ENCODE data around the gene FRMD4A.

FRMD4A gene

DNA sequence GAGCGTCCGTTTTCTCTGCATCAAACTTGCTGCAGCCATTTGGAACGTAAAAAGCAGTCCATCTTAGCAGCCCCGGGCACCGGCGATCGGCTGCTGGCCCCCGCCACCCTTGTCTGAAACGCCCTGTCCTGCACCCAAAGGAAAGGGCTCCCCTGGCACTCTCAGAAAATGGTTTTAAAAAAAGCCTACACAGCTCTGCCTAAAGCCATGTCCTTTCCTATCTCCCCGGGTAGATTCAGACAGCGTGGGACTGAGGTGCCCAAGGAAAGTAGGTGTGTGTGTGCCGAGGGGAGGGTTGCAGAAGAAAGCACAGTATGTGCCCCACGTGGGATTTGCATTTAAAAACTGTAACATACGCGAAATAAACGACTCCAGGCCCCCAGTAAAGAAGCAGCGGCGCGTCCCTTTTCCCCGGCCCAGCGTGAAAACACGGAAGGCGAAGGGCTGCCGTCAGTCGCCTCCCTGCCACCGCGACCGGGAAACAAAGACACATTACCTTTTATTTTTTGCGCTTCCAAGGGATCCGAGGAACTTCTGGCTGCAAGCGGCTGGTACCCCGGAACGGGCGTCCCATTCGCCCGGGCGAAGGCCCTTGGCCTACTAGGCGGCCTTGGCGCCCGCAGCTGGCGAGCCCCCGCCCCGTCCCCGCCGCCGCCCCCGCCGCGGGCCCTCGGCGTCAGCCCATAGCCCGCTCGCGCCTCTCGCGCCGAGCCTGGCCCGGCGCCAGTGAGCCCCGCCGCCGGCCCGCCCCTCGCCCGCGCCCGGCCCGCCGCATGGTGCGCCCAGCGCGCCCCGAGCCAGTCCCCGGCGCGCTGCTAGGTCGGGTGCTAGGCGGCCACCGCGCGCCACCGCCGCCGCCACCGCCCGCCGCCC, 439.4 kb downstream of the FRMD4A start:
- peak overlapping the region; percentile 58 for H3K4me3 Mint-ChIP-seq
- no peak overlapping the region for H3K27ac Mint-ChIP-seq
- DNase-seq (peak; percentile 9), ATAC-seq (peak; percentile 28)
- H3K27me3 Mint-ChIP-seq, result peaks cover 78% of the 10 kb centered on the region
- H3K4me1 Mint-ChIP-seq, result peaks cover 17% of the 10 kb centered on the region
- no peaks in the 10 kb centered on the region for H3K36me3 Mint-ChIP-seq (ENCODE audit: low read depth)
- H3K9me3 Mint-ChIP-seq, result peaks cover 4% of the 10 kb centered on the region

DNA sequence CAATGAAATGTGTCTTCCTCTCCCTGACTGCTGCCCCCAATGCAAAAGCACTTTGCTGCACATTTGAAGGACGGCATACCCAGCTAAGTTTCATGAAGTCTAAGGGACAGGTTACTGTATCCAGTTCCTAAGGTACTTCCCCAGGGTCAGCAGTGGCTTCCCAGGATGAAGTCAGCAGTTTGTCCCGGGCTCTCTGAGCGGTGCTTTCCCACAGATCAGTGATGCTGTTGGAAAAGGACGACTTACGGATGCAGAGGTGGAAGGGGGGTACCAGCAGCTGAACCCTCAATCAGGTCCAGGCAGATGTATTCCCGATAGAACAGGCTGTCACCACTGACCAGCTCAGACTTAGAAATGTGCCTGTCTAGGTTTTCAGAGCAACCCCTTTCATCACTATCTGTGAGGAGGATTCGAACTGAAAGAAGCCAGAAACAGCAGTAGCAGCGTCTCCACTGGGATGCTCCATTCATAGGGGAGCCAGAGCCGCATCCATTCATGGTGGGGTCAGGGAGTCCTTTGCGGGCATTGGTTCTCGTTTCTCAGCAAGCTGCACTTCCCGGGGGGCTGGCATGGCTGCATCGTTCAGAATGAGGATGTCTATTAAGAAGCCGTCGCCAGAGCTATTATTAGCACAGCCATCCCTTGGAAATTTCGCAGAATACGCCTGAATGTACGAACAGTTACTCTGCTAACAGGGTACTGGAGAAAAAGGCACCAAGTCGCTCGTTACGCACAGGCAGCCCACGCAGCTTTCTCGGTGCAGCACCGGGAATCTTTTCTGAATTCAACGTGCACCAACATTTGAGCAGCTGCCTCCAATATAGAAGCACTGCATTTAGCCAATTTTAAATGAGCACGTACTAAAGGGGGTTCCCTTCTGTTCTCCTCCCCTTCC, 440.2 kb downstream of the FRMD4A start:
- H3K36me3 Mint-ChIP-seq (ENCODE audit: low read depth), result no peaks in the 10 kb centered on the region

DNA sequence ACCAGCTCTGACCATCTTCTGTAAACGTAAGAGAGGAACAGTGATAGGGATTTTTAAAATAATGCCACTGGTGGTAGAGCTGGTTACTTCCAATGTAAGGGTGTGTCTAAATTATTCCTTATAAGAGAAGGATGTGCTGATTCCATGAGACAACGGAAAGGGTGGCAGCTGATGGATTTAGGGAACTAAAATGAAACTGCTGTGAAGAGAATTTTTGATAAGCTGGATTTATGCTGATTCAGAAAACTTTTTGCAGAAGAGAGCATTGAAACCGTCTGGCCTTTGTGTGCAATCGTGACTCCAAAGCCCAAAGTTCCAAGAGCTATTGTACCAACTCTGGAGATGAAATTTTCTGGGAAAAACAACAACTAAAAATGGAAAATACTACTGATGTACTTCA, 443.0 kb downstream of the FRMD4A start:
- H3K9me3 Mint-ChIP-seq, result no peaks in the 10 kb centered on the region
- no peak for ATAC-seq
- no peaks in the 10 kb centered on the region for H3K36me3 Mint-ChIP-seq (ENCODE audit: low read depth)
- peaks cover 61% of the 10 kb centered on the region for H3K27me3 Mint-ChIP-seq
- no peak overlapping the region for H3K27ac Mint-ChIP-seq
- DNase-seq, result no peak
- H3K4me3 Mint-ChIP-seq, result no peak overlapping the region
- peaks cover 17% of the 10 kb centered on the region for H3K4me1 Mint-ChIP-seq

More for the DNA sequence above, 440.2 kb downstream of the FRMD4A start:
- ATAC-seq, result no peak
- peaks cover 78% of the 10 kb centered on the region for H3K27me3 Mint-ChIP-seq
- no peak for DNase-seq
- H3K4me1 Mint-ChIP-seq, result peaks cover 17% of the 10 kb centered on the region
- H3K4me3 Mint-ChIP-seq, result peak overlapping the region; percentile 58
- H3K27ac Mint-ChIP-seq, result no peak overlapping the region
- peaks cover 3% of the 10 kb centered on the region for H3K9me3 Mint-ChIP-seq

DNA sequence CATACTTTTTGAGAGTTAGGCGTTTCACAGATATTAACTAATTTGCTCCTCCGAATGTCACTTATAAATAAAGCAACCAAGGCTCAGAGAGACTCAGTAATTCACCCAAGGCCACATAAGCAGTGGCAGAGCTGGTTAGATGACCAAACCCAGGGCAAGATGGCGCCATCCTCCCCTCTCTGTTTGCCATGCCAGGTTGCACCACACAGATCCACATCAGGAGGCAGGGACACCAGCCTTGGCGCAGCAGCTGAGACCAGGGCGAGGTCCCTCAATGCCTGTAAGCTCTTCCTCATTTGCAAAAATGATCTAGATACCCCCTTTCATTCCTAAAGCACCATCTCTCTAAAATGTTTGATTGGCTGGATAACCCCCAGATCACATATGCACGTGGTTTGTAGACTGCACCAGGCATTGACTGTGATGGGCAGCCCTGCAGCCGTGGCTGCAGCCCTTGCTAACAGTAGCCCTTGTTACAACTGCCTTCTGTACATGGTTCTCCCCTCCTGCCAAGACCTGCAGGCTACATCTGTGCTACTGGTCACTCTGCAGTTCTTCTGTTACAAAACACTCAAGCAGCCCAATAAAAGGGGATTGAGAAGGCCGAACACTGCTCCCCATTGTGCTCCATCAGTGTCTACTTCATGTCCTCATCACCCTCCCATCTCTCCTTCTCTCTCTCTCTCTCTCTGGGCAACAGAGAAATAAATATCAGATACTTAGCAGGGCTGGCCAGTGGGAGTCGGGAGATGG, 445.3 kb downstream of the FRMD4A start:
- Mint-ChIP-seq H3K4me3 (no peak overlapping the region), H3K9me3 (no peaks in the 10 kb centered on the region), H3K4me1 (peaks cover 7% of the 10 kb centered on the region), H3K27ac (no peak overlapping the region), H3K36me3 (ENCODE audit: low read depth) (no peaks in the 10 kb centered on the region), H3K27me3 (peaks cover 44% of the 10 kb centered on the region)
- ATAC-seq (no peak), DNase-seq (no peak)

- H3K36me3 Mint-ChIP-seq (ENCODE audit: low read depth), result no peaks in the 10 kb centered on the region
- ATAC-seq (no peak), DNase-seq (no peak)
- H3K4me3 Mint-ChIP-seq, result no peak overlapping the region
- no peaks in the 10 kb centered on the region for H3K9me3 Mint-ChIP-seq
- H3K4me1 Mint-ChIP-seq, result peaks cover 5% of the 10 kb centered on the region
- H3K27me3 Mint-ChIP-seq, result peaks cover 28% of the 10 kb centered on the region
- H3K27ac Mint-ChIP-seq, result no peak overlapping the region
Measured at GRCh38 chr10:13883636-13884444, 446.9 kb downstream of the FRMD4A start.

- H3K27me3 Mint-ChIP-seq, result peaks cover 16% of the 10 kb centered on the region
- H3K36me3 Mint-ChIP-seq (ENCODE audit: low read depth), result no peaks in the 10 kb centered on the region
- peaks cover 4% of the 10 kb centered on the region for H3K4me1 Mint-ChIP-seq
- DNase-seq (no peak), ATAC-seq (peak; percentile 15)
- no peak overlapping the region for H3K4me3 Mint-ChIP-seq
- H3K9me3 Mint-ChIP-seq, result no peaks in the 10 kb centered on the region
- no peak overlapping the region for H3K27ac Mint-ChIP-seq
Measured at GRCh38 chr10:13882119-13882711, 448.5 kb downstream of the FRMD4A start.

- Mint-ChIP-seq H3K4me1 (no peaks in the 10 kb centered on the region), H3K27me3 (peaks cover 11% of the 10 kb centered on the region), H3K9me3 (no peaks in the 10 kb centered on the region), H3K36me3 (ENCODE audit: low read depth) (no peaks in the 10 kb centered on the region), H3K27ac (no peak overlapping the region), H3K4me3 (no peak overlapping the region)
- DNase-seq (no peak), ATAC-seq (no peak)
Measured at GRCh38 chr10:13880760-13881159, 450.0 kb downstream of the FRMD4A start.

DNA sequence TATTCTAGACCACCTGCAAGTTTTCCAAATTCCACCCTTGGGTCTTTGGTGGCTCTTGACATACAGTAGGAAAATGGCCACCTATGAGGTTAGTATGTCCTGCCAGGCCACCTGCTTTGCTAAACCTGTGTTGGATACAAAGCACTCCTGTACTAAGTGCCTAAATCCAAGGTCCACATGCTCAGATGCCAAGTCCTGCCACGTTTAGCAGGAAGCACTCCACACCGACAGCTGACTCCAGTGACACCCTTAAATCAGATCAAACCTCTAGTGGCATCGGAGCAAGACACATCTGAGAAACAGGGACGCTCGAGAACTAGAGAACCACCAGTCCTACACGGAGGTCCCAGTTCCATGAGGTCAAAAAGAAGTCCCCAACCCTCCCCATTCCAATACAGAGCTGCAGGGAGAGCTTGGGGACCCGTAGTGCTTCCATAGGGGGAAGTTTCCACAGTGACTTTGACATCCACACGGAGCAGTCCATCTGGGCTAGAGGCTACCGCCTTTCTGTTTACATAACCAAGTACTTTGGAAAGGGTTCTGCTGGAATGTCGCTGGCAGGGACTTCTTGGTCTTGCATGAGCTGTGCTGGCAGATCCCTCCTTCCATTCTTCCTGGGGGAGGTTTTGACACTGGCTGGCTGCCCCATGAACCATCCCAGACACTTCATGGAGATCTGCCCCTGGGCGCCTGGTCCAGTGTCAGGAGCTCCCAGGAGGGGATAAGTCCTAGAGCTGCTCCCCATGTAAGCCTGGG, 453.4 kb downstream of the FRMD4A start:
- no peaks in the 10 kb centered on the region for H3K27me3 Mint-ChIP-seq
- H3K36me3 Mint-ChIP-seq (ENCODE audit: low read depth), result no peaks in the 10 kb centered on the region
- H3K27ac Mint-ChIP-seq, result no peak overlapping the region
- no peak overlapping the region for H3K4me3 Mint-ChIP-seq
- no peak for DNase-seq
- ATAC-seq, result no peak
- H3K9me3 Mint-ChIP-seq, result no peaks in the 10 kb centered on the region
- H3K4me1 Mint-ChIP-seq, result peaks cover 9% of the 10 kb centered on the region

DNA sequence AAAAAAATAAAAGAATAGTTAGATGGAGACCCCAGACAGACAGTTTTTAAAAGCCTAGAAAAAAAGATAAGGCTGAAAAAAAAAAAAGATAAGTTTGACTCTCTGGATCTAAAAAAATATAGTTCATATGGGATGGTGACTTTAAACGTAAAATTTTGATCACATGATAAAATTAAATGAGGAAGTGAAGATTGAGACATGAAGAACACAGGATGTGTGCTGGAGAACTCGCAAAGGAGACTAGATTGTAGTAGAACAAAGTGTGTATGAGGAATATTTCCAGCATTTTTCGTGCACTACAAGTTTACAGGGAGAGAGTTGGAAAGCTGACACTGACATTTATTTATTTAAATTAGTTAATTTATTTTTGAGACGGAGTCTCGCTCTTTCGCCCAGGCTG, 457.5 kb downstream of the FRMD4A start:
- H3K9me3 Mint-ChIP-seq, result no peaks in the 10 kb centered on the region
- no peak overlapping the region for H3K4me3 Mint-ChIP-seq
- H3K27me3 Mint-ChIP-seq, result no peaks in the 10 kb centered on the region
- ATAC-seq, result no peak
- no peak overlapping the region for H3K27ac Mint-ChIP-seq
- peaks cover 13% of the 10 kb centered on the region for H3K4me1 Mint-ChIP-seq
- no peaks in the 10 kb centered on the region for H3K36me3 Mint-ChIP-seq (ENCODE audit: low read depth)
- no peak for DNase-seq

DNA sequence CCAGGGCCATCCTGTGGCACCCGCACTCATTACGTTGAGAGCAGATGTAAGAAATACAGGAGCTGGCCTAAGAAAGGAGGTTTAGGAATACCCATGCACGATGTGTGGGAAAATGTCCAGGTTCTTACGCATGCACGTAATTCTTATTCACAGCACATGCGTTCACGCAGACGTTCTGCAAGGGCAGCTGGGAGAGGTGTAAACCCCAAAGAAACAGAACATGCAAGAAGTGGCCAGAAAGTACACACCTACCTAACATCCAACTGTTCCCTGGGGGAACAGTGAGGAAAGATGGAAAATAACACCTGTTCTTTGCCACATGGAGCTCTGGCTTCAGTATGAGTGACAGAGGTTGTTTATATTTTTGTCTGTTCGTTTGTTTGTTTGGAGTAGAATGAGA, 458.3 kb downstream of the FRMD4A start:
- Mint-ChIP-seq H3K9me3 (no peaks in the 10 kb centered on the region), H3K27ac (no peak overlapping the region), H3K27me3 (no peaks in the 10 kb centered on the region), H3K4me1 (peaks cover 13% of the 10 kb centered on the region), H3K4me3 (no peak overlapping the region), H3K36me3 (ENCODE audit: low read depth) (no peaks in the 10 kb centered on the region)
- ATAC-seq, result no peak
- no peak for DNase-seq

DNA sequence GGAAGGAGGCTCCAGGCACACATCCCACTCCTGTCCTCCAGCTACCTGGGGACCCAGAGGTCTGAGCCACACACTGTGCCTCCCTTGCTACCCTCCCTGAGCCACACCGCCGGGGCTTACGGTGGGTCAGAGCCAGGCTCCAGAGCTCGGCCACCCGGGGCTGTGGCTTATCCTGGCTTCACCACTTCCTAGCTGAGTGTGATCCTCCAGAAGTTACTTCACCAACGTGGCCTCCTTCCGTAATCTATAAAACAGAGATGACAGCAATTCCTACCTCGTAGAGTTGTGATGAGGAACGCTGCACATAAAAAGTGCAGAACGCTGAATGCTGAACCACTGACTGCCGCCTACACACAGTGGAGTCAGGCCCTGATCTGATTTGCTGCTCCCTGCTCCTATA, 458.9 kb downstream of the FRMD4A start:
- Mint-ChIP-seq H3K27me3 (no peaks in the 10 kb centered on the region), H3K4me1 (peaks cover 13% of the 10 kb centered on the region), H3K27ac (no peak overlapping the region), H3K36me3 (ENCODE audit: low read depth) (no peaks in the 10 kb centered on the region), H3K4me3 (no peak overlapping the region), H3K9me3 (no peaks in the 10 kb centered on the region)
- no peak for DNase-seq
- no peak for ATAC-seq

- Mint-ChIP-seq H3K36me3 (ENCODE audit: low read depth) (no peaks in the 10 kb centered on the region), H3K4me1 (peaks cover 13% of the 10 kb centered on the region), H3K4me3 (no peak overlapping the region), H3K27me3 (no peaks in the 10 kb centered on the region), H3K9me3 (no peaks in the 10 kb centered on the region), H3K27ac (no peak overlapping the region)
- DNase-seq (no peak), ATAC-seq (no peak)
Measured at GRCh38 chr10:13871011-13871410, 459.7 kb downstream of the FRMD4A start.

DNA sequence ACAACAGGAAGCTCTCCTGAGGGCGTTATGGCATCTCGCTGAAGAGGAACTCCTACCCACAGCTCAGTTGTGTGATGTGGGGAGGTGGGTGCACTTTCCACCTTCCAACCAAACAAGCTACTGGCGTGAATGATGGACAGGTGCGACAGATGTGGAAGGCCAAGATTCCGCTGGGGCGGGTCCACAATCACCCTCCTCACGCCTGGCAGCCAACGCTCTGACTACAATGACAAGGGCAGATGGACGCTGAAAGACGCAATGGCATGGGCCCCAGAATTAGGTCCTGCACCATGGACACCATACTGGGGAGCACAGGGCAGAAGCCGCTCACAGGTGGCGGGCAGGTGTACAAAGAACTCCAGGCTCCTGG, 461.4 kb downstream of the FRMD4A start:
- Mint-ChIP-seq H3K36me3 (ENCODE audit: low read depth) (peaks cover 1% of the 10 kb centered on the region), H3K4me3 (no peak overlapping the region), H3K4me1 (peaks cover 13% of the 10 kb centered on the region), H3K27ac (no peak overlapping the region), H3K9me3 (no peaks in the 10 kb centered on the region), H3K27me3 (no peaks in the 10 kb centered on the region)
- ATAC-seq, result no peak
- no peak for DNase-seq
